ENCODE results near the gene TRPM1.

GRCh38 chr15:31102374-31103342 lies 1.1 kb upstream of the TRPM1 start:
- TF ChIP-seq POLR2A (IDR thresholded peaks at IDR 0.05), result no peak
- TF ChIP-seq, protein P1, sequence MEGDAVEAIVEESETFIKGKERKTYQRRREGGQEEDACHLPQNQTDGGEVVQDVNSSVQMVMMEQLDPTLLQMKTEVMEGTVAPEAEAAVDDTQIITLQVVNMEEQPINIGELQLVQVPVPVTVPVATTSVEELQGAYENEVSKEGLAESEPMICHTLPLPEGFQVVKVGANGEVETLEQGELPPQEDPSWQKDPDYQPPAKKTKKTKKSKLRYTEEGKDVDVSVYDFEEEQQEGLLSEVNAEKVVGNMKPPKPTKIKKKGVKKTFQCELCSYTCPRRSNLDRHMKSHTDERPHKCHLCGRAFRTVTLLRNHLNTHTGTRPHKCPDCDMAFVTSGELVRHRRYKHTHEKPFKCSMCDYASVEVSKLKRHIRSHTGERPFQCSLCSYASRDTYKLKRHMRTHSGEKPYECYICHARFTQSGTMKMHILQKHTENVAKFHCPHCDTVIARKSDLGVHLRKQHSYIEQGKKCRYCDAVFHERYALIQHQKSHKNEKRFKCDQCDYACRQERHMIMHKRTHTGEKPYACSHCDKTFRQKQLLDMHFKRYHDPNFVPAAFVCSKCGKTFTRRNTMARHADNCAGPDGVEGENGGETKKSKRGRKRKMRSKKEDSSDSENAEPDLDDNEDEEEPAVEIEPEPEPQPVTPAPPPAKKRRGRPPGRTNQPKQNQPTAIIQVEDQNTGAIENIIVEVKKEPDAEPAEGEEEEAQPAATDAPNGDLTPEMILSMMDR (IDR thresholded peaks at IDR 0.05), result no peak
- no peak for TF ChIP-seq POLR2AphosphoS5 (IDR thresholded peaks at IDR 0.05)

Measured in gastroesophageal sphincter (tissue), 3 donors.